MM.1S (cell line): ENCODE data around the gene NAALADL2.

Experiments used
- DNase-seq: peaks from one replicate; pipeline ENCODE4 v3.0.0-alpha.2; 2015
- H2AFZ ChIP-seq: fragments of 300-600 bp; sonication (generic); 2 replicates; pipeline ENCODE4 v1.6.0; 2016; ENCODE audit warnings: antibody characterized with exemption, low read length
- H3F3A ChIP-seq: fragments of 300-600 bp; sonication (generic); 2 replicates; pipeline ENCODE4 v1.6.1; 2016; ENCODE audit warnings: mild to moderate bottlenecking, antibody characterized with exemption, low read length, moderate library complexity, mixed read lengths; ENCODE audit not compliant: insufficient read depth
- H3K27ac ChIP-seq: fragments of 300-600 bp; sonication (generic); 2 replicates; pipeline ENCODE4 v1.5.1; 2016; ENCODE audit warnings: mild to moderate bottlenecking, low read length
- H3K27me3 ChIP-seq: fragments of 300-600 bp; sonication (generic); replicated peaks from 2 replicates; pipeline ENCODE4 v1.6.0; 2016; ENCODE audit warnings: low read length; ENCODE audit not compliant: insufficient read depth
- H3K36me3 ChIP-seq: fragments of 300-600 bp; sonication (generic); replicated peaks from 2 replicates; pipeline ENCODE4 v1.6.1; 2016; ENCODE audit warnings: mild to moderate bottlenecking, low read length, mixed read lengths; ENCODE audit not compliant: insufficient read depth
- H3K4me1 ChIP-seq: fragments of 300-600 bp; sonication (generic); 2 replicates; pipeline ENCODE4 v1.6.1; 2016; ENCODE audit warnings: low read length, mixed read lengths
- H3K4me2 ChIP-seq: fragments of 300-600 bp; sonication (generic); 2 replicates; pipeline ENCODE4 v1.6.0; 2016; ENCODE audit warnings: low read depth, low read length
- H3K4me3 ChIP-seq: fragments of 300-600 bp; sonication (generic); 2 replicates; pipeline ENCODE4 v1.5.1; 2016; ENCODE audit warnings: low read length, mixed read lengths
- H3K79me2 ChIP-seq: fragments of 300-600 bp; sonication (generic); 2 replicates; pipeline ENCODE4 v1.6.1; 2016; ENCODE audit warnings: mixed run types, low read length, mixed read lengths
- H3K9ac ChIP-seq: fragments of 300-600 bp; sonication (generic); 2 replicates; pipeline ENCODE4 v1.6.1; 2016; ENCODE audit warnings: low read length, mixed read lengths
- H3K9me2 ChIP-seq: fragments of 300-600 bp; sonication (generic); replicated peaks from 2 replicates; pipeline ENCODE4 v1.6.1; 2016; ENCODE audit warnings: mild to moderate bottlenecking, low read length, mixed read lengths; ENCODE audit not compliant: insufficient read depth
- H3K9me3 ChIP-seq: fragments of 300-600 bp; sonication (generic); replicated peaks from 2 replicates; pipeline ENCODE4 v1.6.1; 2016; ENCODE audit warnings: mild to moderate bottlenecking, low read length, mixed read lengths; ENCODE audit not compliant: insufficient read depth
- H4K20me1 ChIP-seq: fragments of 300-600 bp; sonication (generic); 2 replicates; pipeline ENCODE4 v1.6.1; 2016; ENCODE audit warnings: mild to moderate bottlenecking, low read length, moderate library complexity, mixed read lengths; ENCODE audit not compliant: insufficient read depth
- CTCF ChIP-seq: fragments of 300-600 bp; sonication (generic); IDR thresholded peaks from 2 replicates; pipeline ENCODE4 v1.5.1; 2016; ENCODE audit warnings: antibody characterized with exemption, low read length, mixed read lengths
- EZH2 ChIP-seq: fragments of 300-600 bp; sonication (generic); optimal IDR thresholded peaks from 2 replicates; pipeline ENCODE3; 2017; ENCODE audit warnings: low read depth, mild to moderate bottlenecking, antibody characterized with exemption, low read length, mixed read lengths
- EZH2phosphoT487 ChIP-seq: fragments of 300-600 bp; sonication (generic); IDR thresholded peaks from 2 replicates; pipeline ENCODE4 v1.6.1; 2018; ENCODE audit warnings: antibody characterized with exemption, low read length

Gene NAALADL2

GRCh38 chr3:175695251-175695650, 836.1 kb downstream of the NAALADL2 start:
- no peak overlapping the region for H2AFZ ChIP-seq
- no peaks in the 10 kb centered on the region for H3K79me2 ChIP-seq
- H3K36me3 ChIP-seq: no peaks in the 10 kb centered on the region
- H3K27ac ChIP-seq: no peak overlapping the region
- H3K9me3 ChIP-seq: no peaks in the 10 kb centered on the region
- no peak for DNase-seq
- no peak overlapping the region for H3K4me2 ChIP-seq
- no peaks in the 10 kb centered on the region for H3K4me1 ChIP-seq
- TF ChIP-seq EZH2phosphoT487: no peak
- no peak for TF ChIP-seq CTCF
- no peak for TF ChIP-seq EZH2
- no peak overlapping the region for H3K9ac ChIP-seq
- H3K27me3 ChIP-seq: no peaks in the 10 kb centered on the region
- H3K9me2 ChIP-seq: no peaks in the 10 kb centered on the region
- no peaks in the 10 kb centered on the region for H3F3A ChIP-seq
- no peaks in the 10 kb centered on the region for H4K20me1 ChIP-seq
- H3K4me3 ChIP-seq: no peak overlapping the region

GRCh38 chr3:175702956-175703355, 843.8 kb downstream of the NAALADL2 start:
- no peaks in the 10 kb centered on the region for H3K9me2 ChIP-seq
- H3K9me3 ChIP-seq: no peaks in the 10 kb centered on the region
- H3K4me1 ChIP-seq: peaks cover 10% of the 10 kb centered on the region
- peaks cover 14% of the 10 kb centered on the region for H3F3A ChIP-seq
- no peaks in the 10 kb centered on the region for H3K79me2 ChIP-seq
- H3K9ac ChIP-seq: no peak overlapping the region
- H4K20me1 ChIP-seq: no peaks in the 10 kb centered on the region
- no peak overlapping the region for H2AFZ ChIP-seq
- no peaks in the 10 kb centered on the region for H3K27me3 ChIP-seq
- TF ChIP-seq EZH2phosphoT487 (no peak), CTCF (no peak)
- H3K4me3 ChIP-seq: no peak overlapping the region
- H3K36me3 ChIP-seq: no peaks in the 10 kb centered on the region
- H3K4me2 ChIP-seq: no peak overlapping the region
- DNase-seq: no peak
- no peak overlapping the region for H3K27ac ChIP-seq

- TF ChIP-seq EZH2: no peak
- no peak for TF ChIP-seq EZH2phosphoT487
- no peak for TF ChIP-seq CTCF
- Histone ChIP-seq H3F3A (peaks cover 14% of the 10 kb centered on the region), H3K79me2 (no peaks in the 10 kb centered on the region), H4K20me1 (no peaks in the 10 kb centered on the region), H2AFZ (peak overlapping the region; percentile 83), H3K9ac (peak overlapping the region; percentile 44; the same call in 1 of the 2 replicates), H3K27ac (peak overlapping the region; percentile 66), H3K27me3 (no peaks in the 10 kb centered on the region), H3K9me2 (no peaks in the 10 kb centered on the region), H3K4me2 (peak overlapping the region; percentile 56), H3K4me3 (peak overlapping the region; percentile 47), H3K36me3 (no peaks in the 10 kb centered on the region), H3K9me3 (no peaks in the 10 kb centered on the region), H3K4me1 (peaks cover 10% of the 10 kb centered on the region)
- peak; percentile 90 for DNase-seq
Measured at GRCh38 chr3:175704366-175705055, 845.4 kb downstream of the NAALADL2 start.
